ENCODE measurements around the gene NTN1.

Gene NTN1

DNA sequence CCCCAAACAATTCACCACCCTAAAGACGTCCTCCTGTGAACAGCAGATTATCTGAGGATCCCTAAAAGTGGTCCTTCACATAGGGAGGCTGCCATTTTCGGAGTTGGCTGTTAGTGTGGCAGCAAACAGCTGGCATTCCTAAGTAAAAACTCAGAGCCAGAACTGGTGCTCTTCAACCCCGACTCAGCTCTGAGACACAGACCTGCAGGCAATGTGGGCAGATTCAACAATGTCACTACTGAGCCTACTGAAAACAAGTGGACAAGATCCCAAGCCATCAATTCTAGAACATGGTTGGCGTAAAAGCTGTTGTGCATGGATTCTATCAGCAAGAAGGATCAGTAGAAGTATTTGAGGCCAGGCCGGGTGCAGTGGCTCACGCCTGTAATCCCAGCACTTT, 247.2 kb downstream of the NTN1 start:
- Histone ChIP-seq H3K4me3 (ENCODE audit: low read depth, low read length) (no peak overlapping the region), H3K4me1 (no peaks in the 10 kb centered on the region), H3K36me3 (no peaks in the 10 kb centered on the region), H3K27me3 (no peaks in the 10 kb centered on the region), H3K9me3 (no peaks in the 10 kb centered on the region)
- TF ChIP-seq, protein P1, sequence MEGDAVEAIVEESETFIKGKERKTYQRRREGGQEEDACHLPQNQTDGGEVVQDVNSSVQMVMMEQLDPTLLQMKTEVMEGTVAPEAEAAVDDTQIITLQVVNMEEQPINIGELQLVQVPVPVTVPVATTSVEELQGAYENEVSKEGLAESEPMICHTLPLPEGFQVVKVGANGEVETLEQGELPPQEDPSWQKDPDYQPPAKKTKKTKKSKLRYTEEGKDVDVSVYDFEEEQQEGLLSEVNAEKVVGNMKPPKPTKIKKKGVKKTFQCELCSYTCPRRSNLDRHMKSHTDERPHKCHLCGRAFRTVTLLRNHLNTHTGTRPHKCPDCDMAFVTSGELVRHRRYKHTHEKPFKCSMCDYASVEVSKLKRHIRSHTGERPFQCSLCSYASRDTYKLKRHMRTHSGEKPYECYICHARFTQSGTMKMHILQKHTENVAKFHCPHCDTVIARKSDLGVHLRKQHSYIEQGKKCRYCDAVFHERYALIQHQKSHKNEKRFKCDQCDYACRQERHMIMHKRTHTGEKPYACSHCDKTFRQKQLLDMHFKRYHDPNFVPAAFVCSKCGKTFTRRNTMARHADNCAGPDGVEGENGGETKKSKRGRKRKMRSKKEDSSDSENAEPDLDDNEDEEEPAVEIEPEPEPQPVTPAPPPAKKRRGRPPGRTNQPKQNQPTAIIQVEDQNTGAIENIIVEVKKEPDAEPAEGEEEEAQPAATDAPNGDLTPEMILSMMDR (IDR thresholded peaks at IDR 0.05; ENCODE audit: low read depth, low read length), result no peak
- no peak for DNase-seq

- no peaks in the 10 kb centered on the region for H3K4me1 ChIP-seq
- no peak for DNase-seq
- TF ChIP-seq, protein P1 (IDR thresholded peaks at IDR 0.05; ENCODE audit: low read depth, low read length), result no peak
- H3K4me3 ChIP-seq (ENCODE audit: low read depth, low read length), result no peak overlapping the region
- H3K9me3 ChIP-seq, result no peaks in the 10 kb centered on the region
- H3K27me3 ChIP-seq, result no peaks in the 10 kb centered on the region
- no peaks in the 10 kb centered on the region for H3K36me3 ChIP-seq
Measured at GRCh38 chr17:9269350-9270035, 248.2 kb downstream of the NTN1 start.

DNA sequence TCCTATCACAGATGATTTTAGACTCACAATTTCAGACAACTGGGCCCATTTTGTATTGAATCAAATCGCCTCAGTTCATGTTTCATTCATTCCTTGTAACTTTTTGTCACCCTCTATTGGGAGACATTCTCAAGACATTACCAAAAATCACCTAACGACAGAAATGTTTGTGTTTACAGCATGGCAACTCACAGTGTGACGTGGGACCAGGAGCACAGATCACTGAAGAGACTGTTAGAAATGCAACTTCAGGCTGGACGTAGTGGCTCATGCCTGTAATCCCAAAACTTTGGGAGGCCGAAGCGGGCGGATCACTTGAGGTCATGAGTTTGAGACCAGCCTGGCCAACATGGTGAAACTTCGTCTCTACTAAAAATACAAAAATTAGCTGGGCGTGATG, 249.6 kb downstream of the NTN1 start:
- no peak for DNase-seq
- no peaks in the 10 kb centered on the region for H3K4me1 ChIP-seq
- TF ChIP-seq, protein P1 (IDR thresholded peaks at IDR 0.05; ENCODE audit: low read depth, low read length), result no peak
- H3K9me3 ChIP-seq, result no peaks in the 10 kb centered on the region
- no peaks in the 10 kb centered on the region for H3K27me3 ChIP-seq
- no peak overlapping the region for H3K4me3 ChIP-seq (ENCODE audit: low read depth, low read length)
- H3K36me3 ChIP-seq, result no peaks in the 10 kb centered on the region

GRCh38 chr17:9271989-9272388, 250.7 kb downstream of the NTN1 start:
- H3K36me3 ChIP-seq, result no peaks in the 10 kb centered on the region
- H3K9me3 ChIP-seq, result no peaks in the 10 kb centered on the region
- no peaks in the 10 kb centered on the region for H3K4me1 ChIP-seq
- no peak for DNase-seq
- H3K4me3 ChIP-seq (ENCODE audit: low read depth, low read length), result no peak overlapping the region
- no peaks in the 10 kb centered on the region for H3K27me3 ChIP-seq
- TF ChIP-seq, protein P1 (IDR thresholded peaks at IDR 0.05; ENCODE audit: low read depth, low read length), result no peak

DNA sequence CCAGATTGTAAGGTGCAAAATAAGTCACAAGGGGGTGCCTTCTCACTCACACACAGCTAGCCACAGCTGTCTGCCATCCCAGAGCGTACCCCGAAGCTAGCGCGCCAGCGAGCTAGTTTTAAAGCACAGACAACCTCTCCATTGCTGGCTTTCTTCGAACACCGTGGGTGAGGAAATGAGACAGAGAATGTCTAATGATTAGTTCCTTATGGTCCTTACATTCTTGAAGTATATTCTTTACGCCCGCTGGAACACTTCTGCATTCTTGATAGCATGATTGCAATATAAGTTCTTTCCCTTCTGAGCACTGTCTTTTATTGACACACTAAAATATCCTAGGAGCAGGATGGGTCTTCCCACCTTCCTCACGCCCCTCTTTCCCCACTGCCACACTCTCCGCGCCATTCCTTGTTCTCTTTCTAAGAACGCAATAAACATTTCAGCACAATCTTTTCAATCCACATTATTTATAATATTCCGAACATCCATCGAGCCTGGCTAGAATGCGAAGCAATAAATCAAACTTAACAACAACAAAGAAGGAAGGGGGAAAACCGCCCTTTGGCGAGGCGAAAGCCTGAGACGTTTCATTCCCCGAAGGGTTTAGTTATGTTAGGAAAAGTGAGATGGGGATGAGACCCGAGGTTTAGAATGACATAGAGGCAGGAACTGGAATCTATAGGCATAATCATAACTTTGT, 251.3 kb downstream of the NTN1 start:
- no peak for DNase-seq
- no peak overlapping the region for H3K4me3 ChIP-seq (ENCODE audit: low read depth, low read length)
- no peaks in the 10 kb centered on the region for H3K9me3 ChIP-seq
- TF ChIP-seq, protein P1 (IDR thresholded peaks at IDR 0.05; ENCODE audit: low read depth, low read length), result no peak
- no peaks in the 10 kb centered on the region for H3K27me3 ChIP-seq
- no peaks in the 10 kb centered on the region for H3K36me3 ChIP-seq
- H3K4me1 ChIP-seq, result no peaks in the 10 kb centered on the region

Measured in BE2C (cell line).